RWPE2 (cell line): ENCODE results near the gene TANC1.

Experiments
- ATAC-seq: fragments of 200-7000 bp; cut with Tn5 transposase; 3 replicates; pipeline ENCODE4 v1.9.1; 2021; ENCODE audit warnings: low read depth
- DNase-seq: peaks from one replicate; pipeline ENCODE4 v3.0.0-alpha.2; 2020; ENCODE audit warnings: low spot score
- H3K27ac ChIP-seq: fragments of 450-650 bp; 2 replicates; pipeline ENCODE4 v1.5.1; 2017; ENCODE audit warnings: mild to moderate bottlenecking; ENCODE audit not compliant: poor library complexity, severe bottlenecking
- H3K27me3 ChIP-seq: fragments of 250-450 bp; sonication (Bioruptor Pico); 2 replicates; pipeline ENCODE4 v1.5.1; 2021; ENCODE audit warnings: mild to moderate bottlenecking, moderate library complexity; ENCODE audit not compliant: insufficient read depth, poor library complexity, severe bottlenecking
- H3K36me3 ChIP-seq: fragments of 250-450 bp; sonication (Bioruptor Pico); 2 replicates; pipeline ENCODE4 v1.5.1; 2020; ENCODE audit warnings: low read depth, mild to moderate bottlenecking, moderate library complexity
- H3K4me1 ChIP-seq: fragments of 250-450 bp; sonication (Bioruptor Pico); 2 replicates; pipeline ENCODE4 v1.5.1; 2021; ENCODE audit warnings: mild to moderate bottlenecking, moderate library complexity; ENCODE audit not compliant: insufficient read depth, poor library complexity, severe bottlenecking
- H3K4me3 ChIP-seq: fragments of 250-450 bp; sonication (Bioruptor Pico); 2 replicates; pipeline ENCODE4 v1.5.1; 2021; ENCODE audit warnings: mild to moderate bottlenecking, moderate library complexity; ENCODE audit not compliant: severe bottlenecking
- H3K9me3 ChIP-seq: fragments of 250-450 bp; sonication (Bioruptor Pico); 2 replicates; pipeline ENCODE4 v1.5.1; 2021; ENCODE audit warnings: mild to moderate bottlenecking, moderate library complexity; ENCODE audit not compliant: severe bottlenecking
- CTCF ChIP-seq: fragments of 450-650 bp; IDR thresholded peaks from one replicate; pipeline ENCODE4 v1.5.1; 2017; ENCODE audit warnings: mild to moderate bottlenecking, moderate library complexity; ENCODE audit not compliant: poor library complexity, severe bottlenecking

TANC1 gene

GRCh38 chr2:159119652-159120257 lies 151.3 kb downstream of the TANC1 start:
- Histone ChIP-seq H3K9me3 (no peaks in the 10 kb centered on the region), H3K27me3 (no peaks in the 10 kb centered on the region), H3K36me3 (no peaks in the 10 kb centered on the region), H3K4me1 (peaks cover 17% of the 10 kb centered on the region), H3K4me3 (no peak overlapping the region), H3K27ac (no peak overlapping the region)
- no peak for TF ChIP-seq CTCF
- ATAC-seq, result no peak
- no peak for DNase-seq

- DNase-seq, result no peak
- H3K4me3 ChIP-seq, result no peak overlapping the region
- ATAC-seq, result no peak
- 0 out of 2 replicates have a peak, but pooled peaks cover 3% of the 10 kb centered on the region for H3K36me3 ChIP-seq
- H3K27me3 ChIP-seq, result no peaks in the 10 kb centered on the region
- peaks cover 28% of the 10 kb centered on the region for H3K4me1 ChIP-seq
- H3K27ac ChIP-seq, result peak overlapping the region; percentile 93
- no peaks in the 10 kb centered on the region for H3K9me3 ChIP-seq
- no peak for TF ChIP-seq CTCF
Observed at GRCh38 chr2:159123786-159124185, 155.3 kb downstream of the TANC1 start.

GRCh38 chr2:159124441-159124911 lies 156.0 kb downstream of the TANC1 start:
- H3K4me1 ChIP-seq, result peaks cover 28% of the 10 kb centered on the region
- H3K36me3 ChIP-seq, result 0 out of 2 replicates have a peak, but pooled peaks cover 3% of the 10 kb centered on the region
- DNase-seq (peak; percentile 77), ATAC-seq (peak; percentile 94)
- no peaks in the 10 kb centered on the region for H3K27me3 ChIP-seq
- no peak overlapping the region for H3K4me3 ChIP-seq
- H3K9me3 ChIP-seq, result no peaks in the 10 kb centered on the region
- TF ChIP-seq CTCF, result no peak
- peak overlapping the region; percentile 93 for H3K27ac ChIP-seq

- no peak for TF ChIP-seq CTCF
- Histone ChIP-seq H3K4me3 (no peak overlapping the region), H3K27me3 (no peaks in the 10 kb centered on the region), H3K27ac (peak overlapping the region; percentile 93), H3K9me3 (no peaks in the 10 kb centered on the region), H3K4me1 (peaks cover 28% of the 10 kb centered on the region), H3K36me3 (0 out of 2 replicates have a peak, but pooled peaks cover 3% of the 10 kb centered on the region)
- no peak for DNase-seq
- peak; percentile 22; the same call in 2 of the 3 replicates for ATAC-seq
Observed at GRCh38 chr2:159124931-159125467, 156.6 kb downstream of the TANC1 start.

GRCh38 chr2:159125858-159126257 lies 157.4 kb downstream of the TANC1 start:
- ATAC-seq (no peak), DNase-seq (no peak)
- H3K36me3 ChIP-seq, result 0 out of 2 replicates have a peak, but pooled peaks cover 3% of the 10 kb centered on the region
- no peaks in the 10 kb centered on the region for H3K27me3 ChIP-seq
- H3K4me1 ChIP-seq, result peaks cover 28% of the 10 kb centered on the region
- H3K27ac ChIP-seq, result peak overlapping the region; percentile 93
- no peak overlapping the region for H3K4me3 ChIP-seq
- H3K9me3 ChIP-seq, result no peaks in the 10 kb centered on the region
- no peak for TF ChIP-seq CTCF
